HG02938 (cell line): ENCODE data around the gene POLN.
"Not testable (repeated sequence)": the region's sequence is repeated elsewhere in the genome, so short reads cannot be mapped to it uniquely, and the experiment has no call there.

Experiments used
- ATAC-seq: cut with Tn5 transposase; IDR thresholded peaks from one replicate; pipeline ENCODE4 v1.9.1; 2021; ENCODE audit warnings: mild to moderate bottlenecking, moderate library complexity; ENCODE audit not compliant: unreplicated experiment

The POLN gene

DNA sequence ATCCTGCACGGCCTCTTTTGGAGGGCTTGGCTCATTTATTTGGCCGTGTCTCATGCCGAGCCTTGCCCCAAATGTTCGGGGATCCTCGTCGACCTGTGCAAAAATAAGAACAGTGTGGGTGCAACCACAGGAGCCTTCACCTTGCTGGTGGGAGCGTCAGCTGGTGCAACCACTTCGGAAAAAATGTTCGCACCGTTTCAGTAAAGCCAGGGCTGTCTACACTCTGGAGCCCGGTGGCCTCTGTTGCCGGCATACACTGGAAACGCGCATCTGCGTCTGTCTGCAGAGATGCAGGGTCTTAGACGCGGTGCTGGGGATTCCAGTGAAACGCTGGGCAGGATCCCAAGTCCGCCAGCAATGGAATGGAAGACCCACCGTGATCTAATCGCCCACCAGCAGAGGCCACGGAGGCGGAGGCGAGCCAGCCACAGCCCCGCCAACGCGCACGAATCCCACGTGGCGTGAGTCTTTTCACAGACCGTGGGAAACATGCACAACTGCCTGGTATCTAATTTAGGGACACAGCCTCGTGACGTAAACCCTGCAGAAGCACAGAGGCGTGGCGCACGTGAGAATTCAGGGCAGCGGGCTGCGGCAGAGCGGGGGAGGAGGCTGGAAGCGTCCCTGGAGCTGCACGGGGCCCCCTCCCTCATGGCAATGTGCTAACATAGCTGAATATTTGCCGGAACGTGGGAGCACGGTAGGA lies 33.8 kb upstream of the POLN start:
- ATAC-seq, result no peak

DNA sequence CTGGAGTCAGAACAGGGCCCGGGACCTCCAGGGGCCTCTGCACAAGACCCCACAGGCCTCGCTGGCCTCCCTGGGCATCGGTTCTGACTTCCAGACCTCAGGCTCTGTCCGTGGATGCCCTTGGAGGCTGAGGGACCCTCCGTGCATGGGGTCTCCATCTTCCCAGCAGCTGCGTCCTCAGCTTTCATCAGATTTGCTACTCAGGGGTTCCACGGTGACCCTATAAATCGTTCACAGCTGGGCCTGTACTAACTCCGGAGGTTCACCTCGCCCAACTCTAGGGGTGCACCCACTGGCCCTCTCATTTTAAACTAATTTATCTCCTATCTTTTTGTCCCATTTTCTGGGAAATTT lies 33.1 kb upstream of the POLN start:
- ATAC-seq, result not testable (repeated sequence)

DNA sequence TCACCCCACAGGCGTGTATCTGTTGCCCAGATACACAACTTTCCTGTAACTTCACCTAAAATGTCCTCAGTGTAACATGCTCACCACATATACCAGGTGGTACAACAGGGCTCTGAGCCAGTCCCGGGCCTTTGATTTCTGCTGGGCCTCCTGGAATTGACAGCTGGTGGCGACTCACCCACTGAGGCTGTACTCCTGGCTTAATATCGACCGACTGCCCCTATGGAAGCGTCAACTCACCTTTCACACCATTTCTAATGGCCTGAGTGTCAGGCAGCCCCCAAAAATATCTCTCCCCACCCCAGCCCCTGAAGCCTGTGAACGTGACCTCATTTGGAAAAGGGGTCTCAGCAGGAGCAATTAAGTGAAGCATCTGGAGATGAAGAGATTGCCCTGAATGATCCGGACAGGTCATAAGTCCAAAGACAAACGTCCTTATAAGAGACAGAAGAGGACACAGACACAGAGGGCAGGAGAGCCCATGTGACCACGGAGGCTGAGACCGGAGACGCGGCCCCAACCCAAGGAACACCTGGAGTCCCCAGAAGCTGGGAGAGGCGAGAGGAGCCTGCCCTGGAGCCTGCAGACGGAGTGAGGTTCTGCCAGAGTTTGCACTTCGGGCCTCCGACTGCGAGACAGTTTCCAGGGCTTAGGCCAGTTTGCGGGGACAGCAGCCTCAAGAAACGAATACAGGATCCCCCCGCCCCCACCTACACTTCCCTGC lies 32.6 kb upstream of the POLN start:
- ATAC-seq, result no peak

DNA sequence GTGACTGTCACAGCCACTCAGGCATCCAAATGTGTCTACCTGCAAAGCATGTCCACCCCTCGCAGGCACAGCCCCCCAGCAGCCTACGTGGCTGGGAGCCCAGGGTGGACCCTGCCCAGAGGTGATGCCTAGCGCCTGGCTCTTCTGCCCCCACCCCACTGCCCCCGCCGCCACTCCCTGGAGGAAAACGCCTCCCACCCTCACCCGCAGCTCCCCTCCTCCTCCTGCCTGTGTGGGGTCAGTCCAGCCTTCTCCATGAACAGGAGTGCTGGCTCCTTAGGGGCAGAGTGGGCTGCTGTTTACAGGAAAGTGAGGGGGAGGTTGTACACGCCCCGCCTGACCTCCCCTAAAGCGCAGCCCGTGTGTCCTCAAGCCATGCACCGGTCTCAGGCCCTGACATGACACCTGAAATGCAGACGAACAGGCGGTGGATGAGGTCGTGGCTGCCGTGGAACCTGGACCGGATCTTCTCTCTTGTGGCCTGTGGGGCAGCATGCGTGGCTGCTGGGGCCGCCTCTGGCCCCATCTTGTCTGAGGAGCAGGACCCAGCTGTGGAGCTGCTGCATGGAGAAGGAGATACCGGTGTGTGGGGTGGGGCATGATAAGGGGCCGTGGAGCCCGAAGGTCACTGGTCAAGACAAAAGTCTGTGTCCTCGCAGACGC lies 31.9 kb upstream of the POLN start:
- ATAC-seq, result no peak

GRCh38 chr4:2273221-2273620 lies 31.3 kb upstream of the POLN start:
- ATAC-seq, result no peak

DNA sequence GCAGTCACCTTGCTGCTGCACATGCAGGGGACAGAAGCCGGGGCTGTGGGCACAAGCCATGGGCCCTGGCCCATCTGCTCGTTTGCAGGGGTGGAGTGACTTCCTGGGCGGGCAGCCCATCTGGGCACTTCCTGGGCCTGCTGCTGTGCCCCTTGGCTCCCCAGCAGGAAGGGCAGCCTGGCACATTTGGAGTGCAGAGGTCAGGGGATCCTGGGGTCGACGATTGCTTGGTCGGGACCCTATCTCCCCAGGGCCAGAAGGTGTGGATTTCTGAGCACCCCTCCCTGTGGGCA lies 30.9 kb upstream of the POLN start:
- ATAC-seq, result no peak

DNA sequence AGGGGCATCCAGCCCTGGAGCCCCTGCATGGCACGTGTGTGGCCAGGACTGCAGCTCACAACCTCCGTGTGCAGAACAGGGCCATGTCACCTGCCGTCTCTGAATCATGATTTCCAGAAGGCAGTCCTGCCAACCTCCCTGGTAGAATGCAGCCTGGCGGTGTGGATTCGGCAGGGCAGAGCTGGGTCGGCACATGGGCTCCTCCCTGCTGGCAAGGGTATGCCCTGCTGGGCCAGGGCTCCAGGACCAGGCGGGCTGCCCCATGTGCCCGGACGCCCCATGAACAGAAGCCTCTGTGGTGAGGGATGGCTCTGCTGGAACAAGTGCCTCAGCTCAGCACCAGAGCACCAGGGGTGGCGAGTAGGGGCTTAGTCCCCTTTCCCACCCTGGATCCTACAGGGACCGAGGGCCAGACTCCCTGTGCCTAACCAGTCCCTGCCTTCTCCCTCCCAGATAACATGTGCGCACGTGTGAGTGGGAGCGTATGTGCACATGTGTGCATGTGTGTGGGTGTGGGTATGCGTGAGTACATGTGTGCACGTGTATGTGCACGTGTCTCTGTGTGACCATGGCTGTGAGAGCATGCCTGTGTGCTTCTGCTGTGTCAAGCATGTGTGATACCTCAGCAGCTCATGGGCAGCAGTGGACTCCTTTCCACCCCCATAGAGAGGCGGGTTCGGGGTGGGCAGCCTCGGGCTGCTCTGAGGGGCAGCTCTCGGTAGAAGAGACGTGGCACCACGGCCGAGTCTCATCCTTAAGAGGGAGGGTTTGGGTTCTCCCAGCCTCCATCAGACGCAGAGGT lies 30.3 kb upstream of the POLN start:
- ATAC-seq, result no peak

GRCh38 chr4:2271279-2272025 lies 29.5 kb upstream of the POLN start:
- no peak for ATAC-seq

DNA sequence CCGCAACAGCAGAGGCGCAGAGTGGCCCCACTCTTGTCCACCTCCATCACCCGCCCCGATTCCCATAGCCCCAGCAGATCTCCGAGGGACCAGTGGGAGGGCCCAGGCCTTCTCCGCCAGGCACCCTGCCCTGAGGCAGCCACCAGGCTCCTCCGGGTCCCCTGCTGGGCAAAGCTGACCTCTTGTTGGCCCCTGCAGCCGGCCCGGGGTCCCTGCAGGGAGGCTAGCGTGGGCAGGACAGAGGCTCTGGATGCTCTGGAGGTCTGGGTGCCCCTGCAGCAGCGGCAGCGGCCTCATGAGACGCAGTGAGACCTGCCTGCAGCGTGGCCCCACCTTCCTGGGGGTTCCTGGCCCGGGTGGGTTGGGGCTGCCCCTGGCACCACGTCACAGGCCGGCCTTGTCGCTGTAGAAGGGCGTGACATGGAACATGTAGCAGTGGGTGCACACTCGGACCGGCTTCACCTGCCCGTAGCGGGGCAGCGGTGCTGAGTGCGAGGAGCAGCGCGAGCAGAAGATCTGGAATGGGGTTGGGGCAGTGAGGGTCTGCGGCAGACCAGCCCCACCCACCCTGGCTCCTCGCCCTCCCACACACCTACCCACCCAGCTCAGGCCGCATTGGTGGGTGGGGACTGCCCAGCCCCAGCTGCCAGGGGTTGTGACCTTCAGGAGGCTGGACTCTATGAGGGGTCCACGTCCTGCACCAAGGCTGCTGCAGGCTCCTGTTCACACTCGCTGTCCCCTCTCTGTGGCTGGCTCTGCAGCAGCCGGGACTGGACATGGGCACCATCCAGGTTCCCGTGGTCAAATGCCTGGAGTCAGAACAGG lies 28.6 kb upstream of the POLN start:
- ATAC-seq, result no peak

DNA sequence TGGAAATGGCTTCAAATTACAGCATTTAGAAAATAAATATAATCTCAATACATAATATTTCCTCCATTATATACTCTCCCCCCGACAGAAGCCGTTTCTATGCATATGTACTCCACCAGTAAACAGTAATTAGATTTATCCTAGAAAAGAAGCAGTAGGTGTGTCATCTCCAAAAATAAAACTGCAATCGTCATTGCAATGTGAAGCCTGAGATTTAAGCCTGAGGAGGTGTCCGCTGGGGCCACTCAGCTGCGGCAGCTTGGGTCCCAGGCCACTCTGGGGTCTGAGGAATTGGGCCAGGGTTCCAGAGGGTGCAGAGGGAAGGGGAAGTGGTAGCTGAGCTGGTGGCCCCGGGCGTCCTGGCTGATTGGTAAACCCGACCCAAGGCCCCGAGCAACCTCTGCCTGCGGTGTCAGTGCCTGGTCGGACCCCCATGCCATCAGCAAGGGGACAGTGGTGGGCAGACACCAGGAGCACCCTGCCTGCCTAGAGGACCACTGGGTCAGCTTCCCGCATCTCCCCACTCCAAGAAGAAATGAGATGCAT lies 27.8 kb upstream of the POLN start:
- no peak for ATAC-seq

DNA sequence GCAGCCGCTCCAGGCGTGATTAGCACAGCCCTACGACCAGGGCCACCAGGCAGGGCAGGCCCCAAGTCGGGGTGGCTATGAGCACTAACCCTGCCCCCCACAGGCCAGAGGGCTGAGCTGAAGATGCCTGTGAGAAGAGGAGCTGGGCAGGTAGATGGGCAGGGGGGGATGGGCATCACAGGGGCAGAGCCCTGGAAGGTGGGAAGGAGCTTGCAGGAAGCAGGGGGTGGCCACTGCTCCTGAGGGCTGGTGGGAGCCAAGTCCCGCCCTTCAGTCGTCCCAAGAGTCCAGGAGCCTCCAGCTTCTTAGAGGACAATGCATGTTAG lies 27.2 kb upstream of the POLN start:
- no peak for ATAC-seq

DNA sequence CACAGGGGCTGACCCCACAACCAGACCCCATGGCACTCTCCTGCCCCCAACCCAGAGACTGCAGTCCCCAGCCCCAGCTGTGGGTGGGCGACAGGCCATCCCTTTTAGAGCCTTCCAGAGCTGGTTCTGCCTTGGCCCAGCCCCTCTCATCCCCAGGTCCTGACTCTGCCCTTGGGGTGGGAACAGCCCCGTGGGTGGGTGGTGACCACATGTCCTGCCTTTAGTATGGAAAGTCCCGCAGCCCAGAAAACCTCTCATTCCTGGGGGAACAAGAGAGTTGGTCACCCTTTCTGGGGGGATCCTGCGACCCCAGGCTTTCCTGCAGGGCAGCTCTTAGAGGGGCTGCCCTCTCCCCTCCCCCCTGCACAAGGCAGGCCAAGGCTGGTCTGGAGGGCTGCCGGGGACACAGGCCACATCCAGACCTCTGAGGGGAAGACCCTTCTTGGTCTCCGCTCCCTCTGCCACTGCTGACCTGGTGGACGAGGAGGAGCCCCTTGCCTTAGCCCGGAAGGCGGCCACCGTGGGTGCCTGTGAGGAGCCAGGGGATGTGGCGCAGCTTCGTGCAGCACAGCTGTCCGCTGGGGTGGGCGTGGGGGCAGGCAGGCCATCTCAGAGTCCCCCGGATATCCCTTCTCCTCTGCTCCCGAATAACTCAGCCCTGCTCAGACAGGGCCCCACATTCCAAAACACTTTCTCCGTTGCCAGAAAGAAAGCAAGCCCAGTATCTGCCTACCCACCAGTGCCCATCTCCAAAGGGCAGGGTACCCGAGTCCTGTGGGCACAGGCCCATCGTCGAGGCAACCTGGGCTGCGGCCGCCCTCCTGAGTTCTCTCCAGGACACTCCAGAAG lies 26.7 kb upstream of the POLN start:
- no peak for ATAC-seq

- ATAC-seq, result no peak
These were observed 25.9 kb upstream of the POLN start for GRCh38 chr4:2267841-2268240.

- no peak for ATAC-seq
These were observed 25.4 kb upstream of the POLN start for GRCh38 chr4:2267320-2267811.

DNA sequence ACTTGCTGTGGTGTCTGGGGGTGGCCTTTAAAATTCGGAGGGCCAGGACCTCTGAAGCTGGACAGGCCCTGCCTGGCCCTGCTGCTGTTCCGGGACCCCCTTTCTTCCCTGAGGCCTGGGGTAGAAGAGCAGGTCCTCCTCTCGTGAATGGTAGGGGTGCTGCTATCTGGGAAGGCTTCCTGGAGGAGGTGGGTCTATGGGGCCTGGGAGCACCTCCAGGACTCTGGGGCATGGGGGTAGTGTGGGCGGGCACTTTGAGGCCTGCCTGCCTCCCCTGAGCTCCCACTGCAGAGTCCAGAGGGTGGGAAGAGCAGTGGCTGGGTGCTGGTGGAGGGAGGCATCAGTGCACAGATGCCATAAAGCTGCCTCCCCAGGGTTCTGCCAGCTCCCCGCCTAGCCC lies 24.9 kb upstream of the POLN start:
- no peak for ATAC-seq

- ATAC-seq, result no peak
These were observed 24.3 kb upstream of the POLN start for GRCh38 chr4:2266181-2266580.

DNA sequence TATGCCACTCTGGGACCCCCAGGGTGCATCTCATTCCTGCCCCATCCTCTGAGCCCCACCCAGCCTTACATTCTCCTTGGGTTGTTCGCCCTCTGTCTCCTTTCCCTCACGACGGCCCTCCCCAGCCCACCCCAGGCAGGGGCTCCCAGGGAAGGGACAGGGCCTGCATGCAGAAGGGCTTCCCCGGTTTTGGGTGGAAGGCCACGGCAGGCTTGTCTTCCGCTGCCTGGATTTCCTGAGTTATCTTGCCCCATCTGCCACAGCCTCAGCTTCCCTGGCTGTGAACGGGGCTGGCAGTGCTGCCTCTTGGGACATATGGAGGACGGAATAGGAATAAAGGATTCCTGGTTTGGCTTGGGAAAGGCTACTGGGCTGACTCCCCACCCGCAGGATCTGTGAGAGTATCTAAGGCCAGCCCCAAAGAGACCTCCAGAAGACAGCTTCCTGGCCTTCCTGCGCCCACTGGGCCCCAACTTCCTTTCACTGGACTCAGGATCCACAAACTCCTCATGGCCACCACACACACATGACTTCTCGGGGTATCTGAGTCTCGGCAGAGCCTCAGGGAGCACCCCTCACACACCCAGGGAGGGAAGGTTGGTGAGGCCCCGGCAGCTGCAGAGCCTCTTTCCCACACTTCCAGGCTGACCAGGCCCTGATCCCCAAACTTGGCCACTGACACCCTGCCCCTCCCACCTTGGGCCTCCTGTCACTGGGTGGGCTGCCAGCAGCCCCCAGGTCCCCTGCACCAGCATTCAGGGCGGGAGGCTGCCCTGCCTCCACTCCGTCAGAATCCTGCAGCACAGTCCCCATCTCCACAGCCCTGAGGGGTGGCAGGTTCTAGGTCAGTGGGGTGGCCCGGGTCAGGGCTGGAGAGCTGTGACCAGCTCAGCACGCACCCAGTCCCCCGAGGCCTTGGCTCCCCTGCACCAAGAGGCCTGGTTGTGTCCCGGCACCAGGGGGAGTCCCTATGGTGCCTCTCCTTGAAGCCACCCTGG lies 23.5 kb upstream of the POLN start:
- no peak for ATAC-seq
